ENCODE measurements around the gene GRB7. TPM values are rescaled to one million over a fixed set of nuclear protein-coding genes. Genes with fewer than 3 reads are reported as not detected.

GRB7 gene
- total and polyA plus RNA-seq, 2 experiments from 2014 or later = 22.8 to 29.4 TPM

DNA sequence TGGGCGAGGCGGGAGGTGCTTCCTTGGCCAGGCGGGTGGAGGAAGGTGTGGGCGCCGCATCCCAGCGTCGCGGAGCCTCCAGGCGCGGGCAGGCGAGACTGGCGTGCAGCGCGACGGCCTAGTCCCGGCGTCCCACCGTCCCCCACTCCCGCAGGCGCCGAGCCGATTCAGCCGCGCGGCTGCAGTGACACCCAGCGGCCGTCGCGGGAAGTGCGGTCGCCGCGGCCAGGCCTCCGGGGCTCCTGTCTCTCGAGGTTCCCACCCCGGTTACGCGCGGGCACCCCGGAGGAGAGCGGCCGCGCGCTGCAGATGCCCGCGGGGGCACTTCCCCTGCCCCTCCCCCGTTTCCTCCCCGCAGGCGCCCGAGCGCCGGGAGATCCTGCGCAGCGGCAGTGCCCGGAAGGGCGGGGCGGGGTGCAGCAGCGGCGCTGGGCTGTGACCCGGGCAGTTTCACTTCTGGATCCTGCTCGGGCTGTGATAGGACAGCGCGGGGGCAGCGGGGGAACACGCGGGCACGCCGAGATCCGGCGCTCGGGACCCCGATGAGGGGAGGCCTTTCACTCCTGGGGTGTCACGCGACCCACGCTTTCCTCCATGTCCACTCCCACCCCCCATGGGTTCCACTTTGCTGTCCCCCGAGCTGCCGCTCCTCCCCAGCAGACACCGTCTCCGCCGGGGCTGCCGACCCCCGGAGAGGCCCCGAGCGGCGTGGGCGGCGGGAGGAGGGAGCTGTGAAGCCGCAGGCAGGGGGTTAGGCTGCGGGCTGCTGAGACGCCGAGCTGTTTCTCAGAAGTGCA, 16.6 kb downstream of the GRB7 start:
- Histone ChIP-seq H3K4me2 (peak overlapping the region; percentile 90), H4K20me1 (ENCODE audit: insufficient read depth, poor library complexity, severe bottlenecking) (no peaks in the 10 kb centered on the region), H3K79me2 (no peaks in the 10 kb centered on the region), H3K36me3 (replicated peaks; ENCODE audit: insufficient read depth, low read depth) (no peaks in the 10 kb centered on the region), H3K4me1 (ENCODE audit: insufficient read depth) (peaks cover 6% of the 10 kb centered on the region), H2AFZ (peak overlapping the region; percentile 95), H3K4me3 (peak overlapping the region; percentile 71), H3K9me2 (replicated peaks; ENCODE audit: insufficient read depth) (no peaks in the 10 kb centered on the region), H3K27ac (peak overlapping the region; percentile 96), H3K9me3 (ENCODE audit: low read depth) (no peaks in the 10 kb centered on the region), H3K27me3 (no peaks in the 10 kb centered on the region)
- under 1% methylated on average over 54 of the region's 91 CpGs for WGBS (ENCODE audit: low lambda C conversion rate, missing lambda C conversion rate)
- TF ChIP-seq EZH2phosphoT487 (IDR thresholded peaks at IDR 0.05; ENCODE audit: low read depth, severe bottlenecking, unreplicated experiment) (no peak), EZH2 (IDR thresholded peaks at IDR 0.05; ENCODE audit: borderline replicate concordance) (no peak)
- TF ChIP-seq, protein P1, sequence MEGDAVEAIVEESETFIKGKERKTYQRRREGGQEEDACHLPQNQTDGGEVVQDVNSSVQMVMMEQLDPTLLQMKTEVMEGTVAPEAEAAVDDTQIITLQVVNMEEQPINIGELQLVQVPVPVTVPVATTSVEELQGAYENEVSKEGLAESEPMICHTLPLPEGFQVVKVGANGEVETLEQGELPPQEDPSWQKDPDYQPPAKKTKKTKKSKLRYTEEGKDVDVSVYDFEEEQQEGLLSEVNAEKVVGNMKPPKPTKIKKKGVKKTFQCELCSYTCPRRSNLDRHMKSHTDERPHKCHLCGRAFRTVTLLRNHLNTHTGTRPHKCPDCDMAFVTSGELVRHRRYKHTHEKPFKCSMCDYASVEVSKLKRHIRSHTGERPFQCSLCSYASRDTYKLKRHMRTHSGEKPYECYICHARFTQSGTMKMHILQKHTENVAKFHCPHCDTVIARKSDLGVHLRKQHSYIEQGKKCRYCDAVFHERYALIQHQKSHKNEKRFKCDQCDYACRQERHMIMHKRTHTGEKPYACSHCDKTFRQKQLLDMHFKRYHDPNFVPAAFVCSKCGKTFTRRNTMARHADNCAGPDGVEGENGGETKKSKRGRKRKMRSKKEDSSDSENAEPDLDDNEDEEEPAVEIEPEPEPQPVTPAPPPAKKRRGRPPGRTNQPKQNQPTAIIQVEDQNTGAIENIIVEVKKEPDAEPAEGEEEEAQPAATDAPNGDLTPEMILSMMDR (IDR thresholded peaks at IDR 0.05; ENCODE audit: poor library complexity) = peak; percentile 90
- peak; percentile 95 for DNase-seq (ENCODE audit: low spot score)

DNA sequence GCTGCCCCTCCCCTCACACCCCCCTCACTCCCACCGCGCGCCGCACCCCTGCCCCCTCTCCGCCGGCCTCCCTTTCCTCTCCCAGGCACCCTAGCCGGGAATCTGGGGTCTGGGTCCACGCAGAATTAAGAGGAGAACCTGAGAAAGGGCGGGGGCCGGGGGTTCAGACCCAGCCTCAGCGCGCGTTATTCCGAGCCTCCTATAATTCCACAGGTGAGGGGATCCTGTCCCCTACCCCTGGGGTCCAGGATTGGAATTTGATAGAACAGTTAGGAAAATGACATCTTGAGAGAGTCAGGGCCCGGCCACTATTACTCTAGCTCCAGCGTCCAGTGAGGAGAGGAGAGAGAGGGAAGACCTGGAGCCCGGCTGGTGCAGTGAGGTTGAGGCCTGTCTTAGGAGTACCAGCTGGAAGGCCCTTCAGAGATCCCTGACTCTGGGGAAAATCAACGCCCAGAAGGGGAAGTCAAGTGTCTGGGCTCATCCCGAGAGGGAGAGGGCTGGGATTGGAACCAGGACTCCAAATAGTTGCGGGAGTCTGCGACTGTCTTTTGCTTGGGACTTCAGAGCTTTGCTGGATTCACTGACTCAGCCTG, 17.3 kb downstream of the GRB7 start:
- Histone ChIP-seq H3K27me3 (no peaks in the 10 kb centered on the region), H3K4me2 (peak overlapping the region; percentile 90), H3K9me3 (ENCODE audit: low read depth) (no peaks in the 10 kb centered on the region), H3K9me2 (replicated peaks; ENCODE audit: insufficient read depth) (no peaks in the 10 kb centered on the region), H3K27ac (peak overlapping the region; percentile 96), H3K4me3 (peak overlapping the region; percentile 71), H3K36me3 (replicated peaks; ENCODE audit: insufficient read depth, low read depth) (no peaks in the 10 kb centered on the region), H2AFZ (peak overlapping the region; percentile 93), H3K4me1 (ENCODE audit: insufficient read depth) (peaks cover 6% of the 10 kb centered on the region), H3K79me2 (no peaks in the 10 kb centered on the region), H4K20me1 (ENCODE audit: insufficient read depth, poor library complexity, severe bottlenecking) (no peaks in the 10 kb centered on the region)
- WGBS (ENCODE audit: low lambda C conversion rate, missing lambda C conversion rate) = 41% methylated on average over 14 of the region's 21 CpGs
- TF ChIP-seq EZH2 (IDR thresholded peaks at IDR 0.05; ENCODE audit: borderline replicate concordance) = no peak
- TF ChIP-seq, protein P1 (IDR thresholded peaks at IDR 0.05; ENCODE audit: poor library complexity) = no peak
- peak; percentile 39 for DNase-seq (ENCODE audit: low spot score)

DNA sequence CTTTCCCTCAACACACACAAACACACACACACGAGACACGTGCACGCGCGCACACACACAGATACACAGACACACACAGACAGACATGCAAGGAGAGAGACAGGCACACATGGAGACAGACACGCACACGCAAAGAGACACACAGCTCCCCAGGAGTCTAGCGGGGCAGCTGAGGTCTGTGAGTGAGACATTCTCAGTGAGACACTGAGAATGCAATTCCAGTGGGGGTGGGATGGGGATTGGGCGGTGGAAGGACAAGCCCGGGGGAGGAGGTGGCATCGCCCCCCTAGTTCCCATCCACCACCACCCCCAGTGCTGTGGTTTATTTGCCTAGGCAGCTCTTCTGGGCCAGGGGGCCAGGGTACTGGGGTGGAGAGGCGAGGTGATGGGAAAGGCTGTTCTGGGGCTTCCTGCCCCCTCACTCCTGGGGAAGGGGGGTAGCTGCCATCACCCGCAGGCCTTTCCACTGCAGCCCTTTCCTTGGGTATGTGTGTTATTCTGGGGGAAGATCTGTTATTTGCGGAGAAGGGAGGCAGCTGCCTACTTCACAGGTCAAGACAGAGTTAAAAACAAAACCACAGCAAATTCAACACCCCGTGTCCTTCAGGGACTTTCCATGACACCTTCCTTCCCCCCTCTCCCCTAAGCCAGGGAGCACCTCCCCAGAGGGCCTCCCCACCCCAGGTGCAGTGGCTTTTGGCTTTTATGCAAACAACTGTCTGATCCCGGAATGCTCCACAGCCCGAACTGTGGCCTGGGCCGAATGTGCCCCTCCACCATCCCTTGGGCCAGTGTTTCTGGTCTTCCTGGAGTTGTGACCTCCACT, 18.0 kb downstream of the GRB7 start:
- H3K27ac ChIP-seq = peak overlapping the region; percentile 96
- no peaks in the 10 kb centered on the region for H3K9me3 ChIP-seq (ENCODE audit: low read depth)
- DNase-seq (ENCODE audit: low spot score) = no peak
- 77% methylated on average over 17 of the region's 18 CpGs for WGBS (ENCODE audit: low lambda C conversion rate, missing lambda C conversion rate)
- no peaks in the 10 kb centered on the region for H3K9me2 ChIP-seq (replicated peaks; ENCODE audit: insufficient read depth)
- peak overlapping the region; percentile 90 for H3K4me2 ChIP-seq
- H3K4me1 ChIP-seq (ENCODE audit: insufficient read depth) = peaks cover 6% of the 10 kb centered on the region
- TF ChIP-seq, protein P1 (IDR thresholded peaks at IDR 0.05; ENCODE audit: poor library complexity) = no peak
- TF ChIP-seq EZH2phosphoT487 (IDR thresholded peaks at IDR 0.05; ENCODE audit: low read depth, severe bottlenecking, unreplicated experiment) = no peak
- TF ChIP-seq EZH2 (IDR thresholded peaks at IDR 0.05; ENCODE audit: borderline replicate concordance) = no peak
- H2AFZ ChIP-seq = peak overlapping the region; percentile 93
- H3K79me2 ChIP-seq = no peaks in the 10 kb centered on the region
- H4K20me1 ChIP-seq (ENCODE audit: insufficient read depth, poor library complexity, severe bottlenecking) = no peaks in the 10 kb centered on the region
- no peaks in the 10 kb centered on the region for H3K27me3 ChIP-seq
- H3K4me3 ChIP-seq = no peak overlapping the region
- H3K36me3 ChIP-seq (replicated peaks; ENCODE audit: insufficient read depth, low read depth) = no peaks in the 10 kb centered on the region

Measured in hepatocyte (in vitro differentiated cells).